ENCODE results near the gene ROPN1L. TPM values are rescaled to one million over a fixed set of nuclear protein-coding genes. Genes with fewer than 3 reads are reported as not detected.

ROPN1L gene
- total and polyA plus RNA-seq, 2 of the 8 experiments (the other 6 are each of a cell fraction or from before 2014, with no cell fraction given): 0.24 to 0.73 TPM

DNA sequence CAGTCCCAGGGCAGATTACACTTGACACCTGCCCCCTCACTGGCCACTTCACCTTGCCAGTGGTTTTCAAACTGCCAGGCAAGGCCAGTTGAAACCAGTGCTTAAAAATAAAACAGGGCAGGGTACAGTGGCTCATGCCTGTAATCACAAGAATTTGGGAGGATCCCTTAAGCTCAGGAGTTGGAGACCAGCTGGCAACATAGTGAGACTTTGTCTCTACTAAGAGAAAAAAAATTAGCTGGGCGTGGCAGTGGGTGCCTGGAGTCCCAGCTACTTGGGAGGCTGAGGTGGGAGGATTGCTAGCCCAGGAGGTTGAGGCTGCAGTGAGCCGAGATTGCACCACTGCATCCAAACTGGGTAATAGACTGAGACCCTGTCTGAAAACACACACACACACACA, 58.1 kb downstream of the ROPN1L start (continued):
- TF ChIP-seq NRF1 (IDR thresholded peaks at IDR 0.05; ENCODE audit: low read depth, low read length) (no peak), BRCA1 (IDR thresholded peaks at IDR 0.05; ENCODE audit: low read depth, low read length) (no peak), CHD2 (IDR thresholded peaks at IDR 0.05; ENCODE audit: low read length) (no peak)

Measured in H1 (cell line).